PC-3 (cell line): ENCODE data around the gene E2F1.

ENCODE experiments used
- EZH2phosphoT487 ChIP-seq: fragments of 300-600 bp; sonication (generic); IDR thresholded peaks from 2 replicates; pipeline ENCODE4 v1.6.1; 2018; ENCODE audit warnings: mild to moderate bottlenecking, antibody characterized with exemption, low read length, borderline replicate concordance
- TF ChIP-seq, protein P1 (sequence below): fragments of 300-600 bp; sonication (generic); conservative IDR thresholded peaks from 2 replicates; pipeline ENCODE4 v1.5.1; 2017; ENCODE audit warnings: antibody characterized with exemption, low read depth, mild to moderate bottlenecking, low read length

DNA sequence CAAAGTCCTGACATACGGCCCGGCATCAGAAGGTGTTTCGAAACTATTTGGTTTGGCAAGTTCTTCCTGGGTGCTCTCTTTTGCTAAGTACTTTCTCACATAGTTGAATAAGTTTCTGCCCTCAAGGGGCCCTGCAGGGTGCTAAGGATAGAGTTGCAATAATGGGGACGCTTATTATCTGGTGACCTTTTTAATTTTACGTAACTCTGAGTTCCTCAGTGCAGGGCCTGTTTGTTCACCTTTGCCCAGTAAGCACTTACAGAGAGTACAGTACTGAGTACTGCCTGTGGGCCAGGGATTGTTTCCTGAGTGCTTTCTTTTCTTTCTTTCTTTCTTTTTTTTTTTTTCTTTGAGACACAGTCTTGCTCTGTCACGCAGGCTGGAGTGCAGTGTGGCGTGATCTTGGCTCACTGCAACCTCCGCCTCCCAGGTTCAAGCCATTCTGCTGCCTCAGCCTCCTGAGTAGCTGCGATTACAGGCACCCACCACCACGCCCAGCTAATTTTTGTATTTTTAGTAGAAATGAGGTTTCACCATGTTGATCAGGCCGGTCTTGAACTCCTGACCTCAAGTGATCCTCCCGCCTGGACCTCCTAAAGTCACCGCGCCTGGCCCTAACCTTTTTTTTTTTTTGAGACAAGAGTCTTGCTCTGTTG, 38.4 kb upstream of the E2F1 start:
- TF ChIP-seq EZH2phosphoT487: no peak
- TF ChIP-seq, protein P1, sequence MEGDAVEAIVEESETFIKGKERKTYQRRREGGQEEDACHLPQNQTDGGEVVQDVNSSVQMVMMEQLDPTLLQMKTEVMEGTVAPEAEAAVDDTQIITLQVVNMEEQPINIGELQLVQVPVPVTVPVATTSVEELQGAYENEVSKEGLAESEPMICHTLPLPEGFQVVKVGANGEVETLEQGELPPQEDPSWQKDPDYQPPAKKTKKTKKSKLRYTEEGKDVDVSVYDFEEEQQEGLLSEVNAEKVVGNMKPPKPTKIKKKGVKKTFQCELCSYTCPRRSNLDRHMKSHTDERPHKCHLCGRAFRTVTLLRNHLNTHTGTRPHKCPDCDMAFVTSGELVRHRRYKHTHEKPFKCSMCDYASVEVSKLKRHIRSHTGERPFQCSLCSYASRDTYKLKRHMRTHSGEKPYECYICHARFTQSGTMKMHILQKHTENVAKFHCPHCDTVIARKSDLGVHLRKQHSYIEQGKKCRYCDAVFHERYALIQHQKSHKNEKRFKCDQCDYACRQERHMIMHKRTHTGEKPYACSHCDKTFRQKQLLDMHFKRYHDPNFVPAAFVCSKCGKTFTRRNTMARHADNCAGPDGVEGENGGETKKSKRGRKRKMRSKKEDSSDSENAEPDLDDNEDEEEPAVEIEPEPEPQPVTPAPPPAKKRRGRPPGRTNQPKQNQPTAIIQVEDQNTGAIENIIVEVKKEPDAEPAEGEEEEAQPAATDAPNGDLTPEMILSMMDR: no peak
